GM19463 (cell line): ENCODE measurements around the gene RAB12.

Experiments
- ATAC-seq: cut with Tn5 transposase; IDR thresholded peaks from one replicate; pipeline ENCODE4 v1.9.1; 2021; ENCODE audit warnings: mild to moderate bottlenecking, moderate library complexity; ENCODE audit not compliant: unreplicated experiment

Gene RAB12

GRCh38 chr18:8681196-8681595, 72.0 kb downstream of the RAB12 start:
- ATAC-seq = no peak

DNA sequence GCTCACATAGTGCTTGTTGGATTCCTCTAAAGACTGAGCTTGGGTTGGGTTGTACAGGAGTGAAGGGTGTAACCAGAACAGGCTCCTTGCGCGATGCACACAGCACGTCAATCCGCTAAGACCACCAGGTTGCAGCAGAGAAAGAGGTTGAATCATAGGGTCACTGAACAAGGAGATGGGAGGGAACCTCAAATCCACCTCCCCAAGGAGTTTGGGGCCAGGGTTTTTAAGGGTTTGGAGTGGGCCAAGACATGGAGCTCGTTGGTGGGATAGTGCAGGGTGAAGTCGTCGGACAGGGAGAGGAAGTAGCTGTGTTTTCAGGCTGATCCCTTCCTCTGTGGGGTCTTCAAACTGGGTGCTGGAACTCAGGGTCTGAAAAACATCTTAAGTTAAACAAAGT, 75.3 kb downstream of the RAB12 start:
- no peak for ATAC-seq

GRCh38 chr18:8685141-8685913, 76.1 kb downstream of the RAB12 start:
- ATAC-seq = no peak

DNA sequence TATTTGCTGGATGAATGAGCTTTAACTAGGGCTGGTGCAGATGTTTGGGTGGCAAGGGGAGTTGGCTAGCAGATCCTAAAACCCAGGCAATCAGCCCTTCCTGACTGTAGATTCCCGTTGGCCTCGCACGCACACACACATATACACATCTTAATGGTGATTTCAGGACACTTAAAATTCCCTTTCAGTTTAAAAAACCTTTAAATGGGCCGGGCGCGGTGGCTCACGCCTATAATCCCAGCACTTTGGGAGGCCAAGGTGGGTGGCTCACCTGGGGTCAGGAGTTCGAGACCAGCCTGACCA, 76.6 kb downstream of the RAB12 start:
- no peak for ATAC-seq

GRCh38 chr18:8686611-8687010, 77.4 kb downstream of the RAB12 start:
- no peak for ATAC-seq

DNA sequence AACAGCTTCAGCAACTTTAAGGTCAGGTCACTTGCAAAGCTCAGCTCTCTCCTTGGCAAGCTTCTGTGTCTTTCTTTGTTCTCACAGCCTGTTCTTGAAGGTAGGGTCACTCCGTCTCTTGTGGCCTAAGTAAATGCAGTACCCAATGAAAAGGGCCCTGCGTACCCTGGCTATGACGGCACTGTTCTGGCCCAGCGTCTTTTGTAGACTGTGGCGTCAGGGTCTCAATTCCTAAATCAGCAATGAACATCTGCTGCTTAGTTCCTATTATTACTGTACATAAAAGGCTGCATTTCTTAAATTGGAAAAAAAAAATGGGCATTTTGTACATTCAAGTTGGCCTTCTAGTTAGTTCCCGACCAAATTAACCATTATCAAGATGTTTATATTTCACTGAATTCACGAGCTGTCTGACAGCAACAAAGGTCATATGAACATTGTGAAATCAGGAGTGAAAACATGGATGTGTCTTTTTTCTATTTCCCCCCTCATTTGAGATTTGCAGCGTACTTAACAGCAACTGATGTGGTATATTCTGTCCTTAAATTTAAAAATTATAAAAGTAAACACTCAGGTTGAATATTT, 79.1 kb downstream of the RAB12 start:
- no peak for ATAC-seq

GRCh38 chr18:8688816-8689215, 79.6 kb downstream of the RAB12 start:
- no peak for ATAC-seq
